ENCODE measurements around the gene ASMTL.

ASMTL gene

GRCh38 chrX:1422135-1422465, 30.6 kb downstream of the ASMTL start:
- TF ChIP-seq ZFP30 (CRISPR knock-in tag; IDR thresholded peaks at IDR 0.05), result no peak
- TF ChIP-seq RARB (CRISPR knock-in tag; IDR thresholded peaks at IDR 0.05), result no peak
- no peak for TF ChIP-seq CSRNP3 (CRISPR knock-in tag; IDR thresholded peaks at IDR 0.05)
- no peak for TF ChIP-seq CREB5 (CRISPR knock-in tag; IDR thresholded peaks at IDR 0.05; ENCODE audit: low read depth)
- TF ChIP-seq ESRRG (CRISPR knock-in tag; IDR thresholded peaks at IDR 0.05), result no peak
- TF ChIP-seq TOX (CRISPR knock-in tag; IDR thresholded peaks at IDR 0.05; ENCODE audit: borderline replicate concordance), result no peak
- TF ChIP-seq ZNF565 (CRISPR knock-in tag; conservative IDR thresholded peaks at IDR 0.05; ENCODE audit: low read depth), result no peak
- no peak for TF ChIP-seq ARNTL (CRISPR knock-in tag; IDR thresholded peaks at IDR 0.05; ENCODE audit: borderline replicate concordance, low read depth)
- no peak for TF ChIP-seq ISL1 (CRISPR knock-in tag; IDR thresholded peaks at IDR 0.05)
- no peak for TF ChIP-seq ZFP3 (CRISPR knock-in tag; IDR thresholded peaks at IDR 0.05)
- TF ChIP-seq OSR1 (CRISPR knock-in tag; IDR thresholded peaks at IDR 0.05), result no peak
- TF ChIP-seq GLIS3 (CRISPR knock-in tag; IDR thresholded peaks at IDR 0.05), result no peak
- no peak for TF ChIP-seq CSDC2 (CRISPR knock-in tag; IDR thresholded peaks at IDR 0.05)
- TF ChIP-seq TSHZ2 (CRISPR knock-in tag; IDR thresholded peaks at IDR 0.05), result no peak
- ATAC-seq, result no peak

- TF ChIP-seq TCF4 (CRISPR knock-in tag; IDR thresholded peaks at IDR 0.05; ENCODE audit: borderline replicate concordance) (no peak), ZNF70 (CRISPR knock-in tag; IDR thresholded peaks at IDR 0.05) (no peak), ZFP3 (CRISPR knock-in tag; IDR thresholded peaks at IDR 0.05) (no peak), PPARA (CRISPR knock-in tag; IDR thresholded peaks at IDR 0.05; ENCODE audit: borderline replicate concordance) (no peak), BACH2 (CRISPR knock-in tag; IDR thresholded peaks at IDR 0.05; ENCODE audit: borderline replicate concordance) (no peak), CREB5 (CRISPR knock-in tag; IDR thresholded peaks at IDR 0.05; ENCODE audit: low read depth) (no peak), ZC3H10 (CRISPR knock-in tag; IDR thresholded peaks at IDR 0.05) (no peak), ARNTL (CRISPR knock-in tag; IDR thresholded peaks at IDR 0.05; ENCODE audit: borderline replicate concordance, low read depth) (no peak), TOX (CRISPR knock-in tag; IDR thresholded peaks at IDR 0.05; ENCODE audit: borderline replicate concordance) (no peak), ESRRG (CRISPR knock-in tag; IDR thresholded peaks at IDR 0.05) (no peak), RARB (CRISPR knock-in tag; IDR thresholded peaks at IDR 0.05) (no peak), ZNF565 (CRISPR knock-in tag; conservative IDR thresholded peaks at IDR 0.05; ENCODE audit: low read depth) (no peak), ZFP30 (CRISPR knock-in tag; IDR thresholded peaks at IDR 0.05) (no peak)
- ATAC-seq, result no peak
Measured at GRCh38 chrX:1421433-1422134, 31.1 kb downstream of the ASMTL start.

- peak; percentile 12 for ATAC-seq
- no peak for TF ChIP-seq ZC3H10 (CRISPR knock-in tag; IDR thresholded peaks at IDR 0.05)
- no peak for TF ChIP-seq POU6F1 (CRISPR knock-in tag; IDR thresholded peaks at IDR 0.05; ENCODE audit: borderline replicate concordance, low read depth)
- no peak for TF ChIP-seq TOX (CRISPR knock-in tag; IDR thresholded peaks at IDR 0.05; ENCODE audit: borderline replicate concordance)
- no peak for TF ChIP-seq OSR1 (CRISPR knock-in tag; IDR thresholded peaks at IDR 0.05)
- TF ChIP-seq PATZ1 (CRISPR knock-in tag; IDR thresholded peaks at IDR 0.05; ENCODE audit: borderline replicate concordance), result no peak
- TF ChIP-seq ZFP30 (CRISPR knock-in tag; IDR thresholded peaks at IDR 0.05), result no peak
- no peak for TF ChIP-seq SNAI2 (CRISPR knock-in tag; IDR thresholded peaks at IDR 0.05)
- no peak for TF ChIP-seq ESRRG (CRISPR knock-in tag; IDR thresholded peaks at IDR 0.05)
- no peak for TF ChIP-seq BACH2 (CRISPR knock-in tag; IDR thresholded peaks at IDR 0.05; ENCODE audit: borderline replicate concordance)
- TF ChIP-seq RARB (CRISPR knock-in tag; IDR thresholded peaks at IDR 0.05), result no peak
- TF ChIP-seq GLIS3 (CRISPR knock-in tag; IDR thresholded peaks at IDR 0.05), result no peak
- TF ChIP-seq TCF4 (CRISPR knock-in tag; IDR thresholded peaks at IDR 0.05; ENCODE audit: borderline replicate concordance), result no peak
- TF ChIP-seq ARNTL (CRISPR knock-in tag; IDR thresholded peaks at IDR 0.05; ENCODE audit: borderline replicate concordance, low read depth), result no peak
- TF ChIP-seq PPARA (CRISPR knock-in tag; IDR thresholded peaks at IDR 0.05; ENCODE audit: borderline replicate concordance), result no peak
- TF ChIP-seq CREB5 (CRISPR knock-in tag; IDR thresholded peaks at IDR 0.05; ENCODE audit: low read depth), result no peak
Measured at GRCh38 chrX:1420371-1420770, 32.3 kb downstream of the ASMTL start.
